Epithelial cell of alveolus of lung (primary cell): Measurements from ENCODE around the gene PLEKHM1. TPM values are rescaled to one million over a fixed set of nuclear protein-coding genes. Genes with fewer than 3 reads are reported as not detected.

Experiments used
- total RNA-seq: library from RNA; depleted of rRNA; stranded (reverse); fragments of >200 nt; gene quantifications from 2 replicates; pipeline ENCODE4 v1.2.1, GENCODE V29; 2015

The PLEKHM1 gene
- 11.4 and 25.8 TPM in 2 replicates for total RNA-seq

GRCh38 chr17:45490615-45491433 lies at the start of gene PLEKHM1:
Gene PLEKHM1 (minus strand): TSS chr17:45490721. CDS start chr17:45482484, 8,237 bp downstream.

GRCh38 chr17:45432405-45433158 lies 57.9 kb downstream of the PLEKHM1 start, which contains the start of gene ARHGAP27:
Gene ARHGAP27 (minus strand): TSS chr17:45432870. CDS start chr17:45430279, 2,591 bp downstream.

Other genes starting within 250 kb of the PLEKHM1 start
- 0.72 TPM in 1 of 2 replicates, not detected in the other for gene SPATA32, start 228.6 kb downstream of the PLEKHM1 start, total RNA-seq
- 1.9 and 5.8 TPM in 2 replicates for gene MAP3K14, start 173.7 kb downstream of the PLEKHM1 start, total RNA-seq
- gene ARHGAP27, start 57.9 kb downstream of the PLEKHM1 start, total RNA-seq = 2.5 and 11.4 TPM in 2 replicates